Measurements from ENCODE around the gene MBD2. TPM values are rescaled to one million over a fixed set of nuclear protein-coding genes. Genes with fewer than 3 reads are reported as not detected.
"Not testable (repeated sequence)": the region's sequence is repeated elsewhere in the genome, so short reads cannot be mapped to it uniquely, and the experiment has no call there.

The MBD2 gene
- total RNA-seq, 1 experiment from 2014 or later = 37.0 TPM

GRCh38 chr18:54209471-54210180 lies 14.8 kb downstream of the MBD2 start:
- Histone ChIP-seq H3K4me1 (ENCODE audit: insufficient read depth, low read length) (peaks cover 5% of the 10 kb centered on the region), H3K36me3 (ENCODE audit: low read depth, low read length) (peaks cover 4% of the 10 kb centered on the region; the same call in 1 of the 2 replicates), H3K9me2 (replicated peaks; ENCODE audit: low read length) (no peaks in the 10 kb centered on the region), H3K4me2 (ENCODE audit: low read length) (no peak overlapping the region), H3K9ac (ENCODE audit: low read length) (no peak overlapping the region), H3K27ac (ENCODE audit: low read length) (0 out of 2 replicates have a peak overlapping the region, but pooled peaks have one; percentile 2), H3K27me3 (ENCODE audit: low read length) (no peaks in the 10 kb centered on the region), H4K20me1 (ENCODE audit: low read length) (peaks cover 28% of the 10 kb centered on the region), H3K9me3 (ENCODE audit: low read length) (no peaks in the 10 kb centered on the region), H3F3A (ENCODE audit: low read length, unreplicated experiment) (no peaks in the 10 kb centered on the region), H3K79me2 (ENCODE audit: low read length) (peaks cover 97% of the 10 kb centered on the region), H2AFZ (ENCODE audit: low read length) (no peak overlapping the region), H3K4me3 (ENCODE audit: low read length) (no peak overlapping the region)
- BruUV-seq (replicated peaks) = no TSS peak
- ChIA-PET POLR2A (ENCODE audit: unreplicated experiment) (no interaction called here), CTCF (no interaction called here)
- intact Hi-C loops (cut with micrococcal nuclease) = no loop called here
- TF ChIP-seq EZH2 (IDR thresholded peaks at IDR 0.05; ENCODE audit: low read length, unreplicated experiment) (no peak), EZH2phosphoT487 (IDR thresholded peaks at IDR 0.05; ENCODE audit: borderline replicate concordance, low read length) (no peak), CTCF (conservative IDR thresholded peaks at IDR 0.05; ENCODE audit: low read depth, low read length) (no peak)
- no peak for DNase-seq
- peak; percentile 18; the same call in 1 of the 2 replicates for ATAC-seq

GRCh38 chr18:54206447-54206846 lies 18.0 kb downstream of the MBD2 start:
- no peak for DNase-seq
- peaks cover 87% of the 10 kb centered on the region for H3K79me2 ChIP-seq (ENCODE audit: low read length)
- no peak overlapping the region for H3K4me3 ChIP-seq (ENCODE audit: low read length)
- BruUV-seq (replicated peaks) = no TSS peak
- no peaks in the 10 kb centered on the region for H3K9me2 ChIP-seq (replicated peaks; ENCODE audit: low read length)
- H3K9ac ChIP-seq (ENCODE audit: low read length) = no peak overlapping the region
- no peaks in the 10 kb centered on the region for H3K27me3 ChIP-seq (ENCODE audit: low read length)
- ChIA-PET CTCF (interaction anchor here (0.6 kb wide), 2 partner anchors 215 to 507 kb away, joined by 3 to 4 read pairs; no protein-coding TSS in a partner anchor), POLR2A (ENCODE audit: unreplicated experiment) (no interaction called here)
- intact Hi-C loops (cut with micrococcal nuclease) = loop anchor here (2.0 kb wide), 1 partner anchor 16 kb away; no protein-coding TSS in a partner anchor
- TF ChIP-seq EZH2 (IDR thresholded peaks at IDR 0.05; ENCODE audit: low read length, unreplicated experiment) = no peak
- no peak for TF ChIP-seq EZH2phosphoT487 (IDR thresholded peaks at IDR 0.05; ENCODE audit: borderline replicate concordance, low read length)
- no peak for TF ChIP-seq CTCF (conservative IDR thresholded peaks at IDR 0.05; ENCODE audit: low read depth, low read length)
- peaks cover 35% of the 10 kb centered on the region for H4K20me1 ChIP-seq (ENCODE audit: low read length)
- H3K27ac ChIP-seq (ENCODE audit: low read length) = no peak overlapping the region
- H3K36me3 ChIP-seq (ENCODE audit: low read depth, low read length) = peaks cover 26% of the 10 kb centered on the region
- H2AFZ ChIP-seq (ENCODE audit: low read length) = no peak overlapping the region
- H3K4me2 ChIP-seq (ENCODE audit: low read length) = no peak overlapping the region
- no peak for ATAC-seq
- no peaks in the 10 kb centered on the region for H3K9me3 ChIP-seq (ENCODE audit: low read length)
- H3F3A ChIP-seq (ENCODE audit: low read length, unreplicated experiment) = no peaks in the 10 kb centered on the region
- peaks cover 5% of the 10 kb centered on the region for H3K4me1 ChIP-seq (ENCODE audit: insufficient read depth, low read length)

- Histone ChIP-seq H2AFZ (ENCODE audit: low read length) (no peak overlapping the region), H3K4me1 (ENCODE audit: insufficient read depth, low read length) (peaks cover 5% of the 10 kb centered on the region), H3K36me3 (ENCODE audit: low read depth, low read length) (peaks cover 30% of the 10 kb centered on the region), H3K27me3 (ENCODE audit: low read length) (no peaks in the 10 kb centered on the region), H4K20me1 (ENCODE audit: low read length) (peaks cover 35% of the 10 kb centered on the region), H3K9me2 (replicated peaks; ENCODE audit: low read length) (no peaks in the 10 kb centered on the region), H3K9me3 (ENCODE audit: low read length) (no peaks in the 10 kb centered on the region), H3K79me2 (ENCODE audit: low read length) (peaks cover 82% of the 10 kb centered on the region), H3K4me2 (ENCODE audit: low read length) (no peak overlapping the region), H3F3A (ENCODE audit: low read length, unreplicated experiment) (no peaks in the 10 kb centered on the region), H3K9ac (ENCODE audit: low read length) (no peak overlapping the region), H3K27ac (ENCODE audit: low read length) (no peak overlapping the region), H3K4me3 (ENCODE audit: low read length) (no peak overlapping the region)
- TF ChIP-seq CTCF (conservative IDR thresholded peaks at IDR 0.05; ENCODE audit: low read depth, low read length) = no peak
- TF ChIP-seq EZH2phosphoT487 (IDR thresholded peaks at IDR 0.05; ENCODE audit: borderline replicate concordance, low read length) = no peak
- TF ChIP-seq EZH2 (IDR thresholded peaks at IDR 0.05; ENCODE audit: low read length, unreplicated experiment) = no peak
- CTCF ChIA-PET = interaction anchor here (0.6 kb wide), 2 partner anchors 214 to 507 kb away, joined by 3 to 4 read pairs; no protein-coding TSS in a partner anchor
- BruUV-seq (replicated peaks) = no TSS peak
- POLR2A ChIA-PET (ENCODE audit: unreplicated experiment) = interaction anchor here (0.6 kb wide), 1 partner anchor 54 kb away, joined by 9 read pairs; no protein-coding TSS in a partner anchor
- intact Hi-C loops (cut with micrococcal nuclease) = loop anchor here (2.0 kb wide), 1 partner anchor 17 kb away; no protein-coding TSS in a partner anchor
- DNase-seq (no peak), ATAC-seq (peak; percentile 66; the same call in 1 of the 2 replicates)
Observed at GRCh38 chr18:54205959-54206358, 18.5 kb downstream of the MBD2 start.

- BruUV-seq (replicated peaks); H3K4me2 ChIP-seq (ENCODE audit: low read length); H3K9me3 ChIP-seq (ENCODE audit: low read length); intact Hi-C loops (cut with micrococcal nuclease); H3K9me2 ChIP-seq (replicated peaks; ENCODE audit: low read length); H3K4me3 ChIP-seq (ENCODE audit: low read length); H3K9ac ChIP-seq (ENCODE audit: low read length); H3K27ac ChIP-seq (ENCODE audit: low read length); H3F3A ChIP-seq (ENCODE audit: low read length, unreplicated experiment); DNase-seq; ATAC-seq; H3K27me3 ChIP-seq (ENCODE audit: low read length); CTCF ChIA-PET; H2AFZ ChIP-seq (ENCODE audit: low read length); H3K4me1 ChIP-seq (ENCODE audit: insufficient read depth, low read length): not testable (repeated sequence)
- POLR2A ChIA-PET (ENCODE audit: unreplicated experiment) = interaction anchor here (0.6 kb wide), 1 partner anchor 54 kb away, joined by 9 read pairs; no protein-coding TSS in a partner anchor
- peaks cover 78% of the 10 kb centered on the region for H3K79me2 ChIP-seq (ENCODE audit: low read length)
- H4K20me1 ChIP-seq (ENCODE audit: low read length) = peaks cover 35% of the 10 kb centered on the region
- peaks cover 31% of the 10 kb centered on the region for H3K36me3 ChIP-seq (ENCODE audit: low read depth, low read length)
Observed at GRCh38 chr18:54205448-54205847, 19.0 kb downstream of the MBD2 start.
